B cell (primary cell): ENCODE results near the gene CUBN.

Source experiments
- CTCF ChIP-seq: fragments of 200-600 bp; IDR thresholded peaks from one replicate; pipeline ENCODE4 v1.8.0; 2022; ENCODE audit warnings: antibody characterized with exemption, mild to moderate bottlenecking
- EZH2 ChIP-seq: IDR thresholded peaks from 2 replicates; pipeline ENCODE4 v1.6.1; 2012; ENCODE audit warnings: borderline replicate concordance, low read depth, mild to moderate bottlenecking, moderate library complexity, low read length; ENCODE audit not compliant: insufficient read depth, poor library complexity, severe bottlenecking

- TF ChIP-seq CTCF, result no peak
- no peak for TF ChIP-seq EZH2
Observed at GRCh38 chr10:16853201-16853600, 276.4 kb downstream of the CUBN start.
